GM19467 (cell line): ENCODE measurements around the gene UTP18.
A peak's percentile ranks its signal among the peaks of the same experiment; 100 is the strongest.
"Not testable (repeated sequence)": the region's sequence is repeated elsewhere in the genome, so short reads cannot be mapped to it uniquely, and the experiment has no call there.

Experiments
- ATAC-seq: cut with Tn5 transposase; IDR thresholded peaks from one replicate; pipeline ENCODE4 v1.9.1; 2021; ENCODE audit warnings: mild to moderate bottlenecking, moderate library complexity; ENCODE audit not compliant: unreplicated experiment

Gene UTP18

GRCh38 chr17:51260237-51261023 lies at the start of gene UTP18:
Gene UTP18, plus strand, starts transcription at chr17:51260546. Its CDS starts 39 bp downstream, at chr17:51260585.
- peak; percentile 65 for ATAC-seq

GRCh38 chr17:51214920-51215319 lies 45.4 kb upstream of the UTP18 start:
- ATAC-seq, result no peak

- no peak for ATAC-seq
Observed at GRCh38 chr17:51217946-51218345, 42.4 kb upstream of the UTP18 start.

GRCh38 chr17:51221322-51221721 lies 39.0 kb upstream of the UTP18 start:
- ATAC-seq, result no peak

- ATAC-seq, result no peak
Observed at GRCh38 chr17:51224402-51225262, 35.7 kb upstream of the UTP18 start.

- ATAC-seq, result not testable (repeated sequence)
Observed at GRCh38 chr17:51225523-51225922, 34.8 kb upstream of the UTP18 start.

- no peak for ATAC-seq
Observed at GRCh38 chr17:51228161-51228560, 32.2 kb upstream of the UTP18 start.

- no peak for ATAC-seq
Observed at GRCh38 chr17:51229889-51230288, 30.5 kb upstream of the UTP18 start.

- ATAC-seq, result no peak
Observed at GRCh38 chr17:51230306-51230705, 30.0 kb upstream of the UTP18 start.

GRCh38 chr17:51231999-51232398 lies 28.3 kb upstream of the UTP18 start:
- no peak for ATAC-seq

GRCh38 chr17:51234162-51234561 lies 26.2 kb upstream of the UTP18 start:
- no peak for ATAC-seq

- ATAC-seq, result no peak
Observed at GRCh38 chr17:51238255-51238887, 22.0 kb upstream of the UTP18 start.

- ATAC-seq, result no peak
Observed at GRCh38 chr17:51240275-51240674, 20.1 kb upstream of the UTP18 start.

GRCh38 chr17:51244041-51244440 lies 16.3 kb upstream of the UTP18 start:
- ATAC-seq, result no peak

- no peak for ATAC-seq
Observed at GRCh38 chr17:51245535-51245934, 14.8 kb upstream of the UTP18 start.

GRCh38 chr17:51250314-51250840 lies 10.0 kb upstream of the UTP18 start:
- no peak for ATAC-seq

GRCh38 chr17:51251010-51251409 lies 9.3 kb upstream of the UTP18 start:
- no peak for ATAC-seq

GRCh38 chr17:51255673-51256072 lies 4.7 kb upstream of the UTP18 start:
- ATAC-seq, result no peak

- ATAC-seq, result no peak
Observed at GRCh38 chr17:51256101-51256500, 4.2 kb upstream of the UTP18 start.

- ATAC-seq, result no peak
Observed at GRCh38 chr17:51257150-51258081, 2.9 kb upstream of the UTP18 start.
